HepG2 (cell line): ENCODE results near the gene PXMP2. TPM values are rescaled to one million over a fixed set of nuclear protein-coding genes. Genes with fewer than 3 reads are reported as not detected.

Experiments used
- ATAC-seq: fragments of 200-7000 bp; cut with Tn5 transposase; 3 replicates; pipeline ENCODE4 v1.9.1; 2020; ENCODE audit warnings: mild to moderate bottlenecking, moderate library complexity
- BruUV-seq: library from RNA; stranded (reverse); fragments of 400-500 nt; replicated peaks from 2 replicates; lab custom pipeline; 2021; lab: Mats Ljungman, UMichigan
- CTCF ChIA-PET: fragments of 300-600 bp; formaldehyde crosslinking; extraction: SDS; loops from one replicate; lab custom pipeline; 2021; ENCODE audit warnings: low total read pairs, inconsistent platforms, low intra/inter-chr PET ratio; lab: Yijun Ruan, JAX
- POLR2A ChIA-PET: fragments of 350-600 bp; sonication (Branson Sonifier 250); formaldehyde crosslinking; loops from one replicate; lab custom pipeline; 2020; ENCODE audit warnings: antibody characterized with exemption, inconsistent platforms; lab: Yijun Ruan, JAX
- DNase-seq: peaks from one replicate; pipeline ENCODE4 v3.0.0-alpha.2; 2015; ENCODE audit warnings: low spot score
- FAIRE-seq: peaks from 3 replicates; lab custom pipeline; 2011; peaks lifted over from hg19 to GRCh38; lab: Jason Lieb, UNC
- H2AFZ ChIP-seq: one replicate; pipeline ENCODE4 v1.6.1; 2011; ENCODE audit warnings: low read length, inconsistent platforms
- H3K27ac ChIP-seq: fragments of 300-600 bp; 3 replicates; pipeline ENCODE4 v1.8.0; 2011; ENCODE audit warnings: mixed run types, mild to moderate bottlenecking, mixed read lengths, low read length, inconsistent platforms; ENCODE audit not compliant: insufficient read depth; ENCODE audit errors: extremely low read length
- H3K27me3 ChIP-seq, 2 experiments: fragments of 200-600 bp in 1 of 2; 2 replicates in 1 of 2; 3 replicates in 1 of 2; pipeline versions ENCODE4 v1.6.0 to v1.8.0; 2011; ENCODE audit warnings: low read length in 2 of 2, mild to moderate bottlenecking in 2 of 2, moderate library complexity in 2 of 2, inconsistent platforms in 1 of 2; ENCODE audit not compliant: insufficient read depth in 2 of 2, control insufficient read depth in 1 of 2
- H3K36me3 ChIP-seq, 2 experiments: fragments of 200-600 bp in 1 of 2; replicated peaks in 1 of 2; 2 replicates in 1 of 2; 3 replicates in 1 of 2; pipeline versions ENCODE4 v1.5.1 to v1.8.0; 2011; ENCODE audit warnings: low read length in 2 of 2, inconsistent platforms in 1 of 2; ENCODE audit not compliant: insufficient read depth in 2 of 2, control insufficient read depth in 1 of 2
- H3K4me1 ChIP-seq: 2 replicates; pipeline ENCODE4 v1.5.1; 2012; ENCODE audit warnings: low read length, inconsistent platforms; ENCODE audit not compliant: insufficient read depth
- H3K4me2 ChIP-seq: 2 replicates; pipeline ENCODE4 v1.6.0; 2011; ENCODE audit warnings: low read depth, low read length, inconsistent platforms
- H3K4me3 ChIP-seq, 3 experiments: fragments of 200-600 bp in 1 of 3; sonication (generic), shearing (Covaris generic) in 1 of 3; replicated peaks in 1 of 3; 2 replicates each; pipeline ENCODE4 v1.5.1; 2011 to 2016; ENCODE audit warnings: low read length in 3 of 3, inconsistent platforms in 2 of 3, low read depth in 2 of 3, mild to moderate bottlenecking in 2 of 3, control low read depth in 1 of 3, mixed read lengths in 1 of 3; ENCODE audit not compliant: insufficient read depth in 1 of 3
- H3K79me2 ChIP-seq: one replicate; pipeline ENCODE4 v1.6.1; 2011; ENCODE audit warnings: low read length, inconsistent platforms; ENCODE audit not compliant: insufficient read depth
- H3K9ac ChIP-seq: 2 replicates; pipeline ENCODE4 v1.6.0; 2011; ENCODE audit warnings: mild to moderate bottlenecking, low read depth, low read length, inconsistent platforms; ENCODE audit not compliant: insufficient read depth
- H3K9me3 ChIP-seq: 2 replicates; pipeline ENCODE4 v1.5.1; 2012; ENCODE audit warnings: mild to moderate bottlenecking, low read length
- H4K20me1 ChIP-seq: 2 replicates; pipeline ENCODE4 v1.6.0; 2011; ENCODE audit warnings: inconsistent platforms, mild to moderate bottlenecking, low read length, moderate library complexity; ENCODE audit not compliant: insufficient read depth
- TBX3 ChIP-seq: fragments of 450-650 bp; IDR thresholded peaks from 2 replicates; pipeline ENCODE4 v1.6.1; 2017; ENCODE audit warnings: antibody characterized with exemption, mild to moderate bottlenecking, inconsistent platforms, borderline replicate concordance
- THYN1 ChIP-seq: sonication (generic); formaldehyde crosslinking; IDR thresholded peaks from 2 replicates; pipeline ENCODE4 v1.8.1; 2023; ENCODE audit warnings: low read depth, mild to moderate bottlenecking, moderate library complexity, missing genetic modification reagents, borderline replicate concordance
- YEATS2 ChIP-seq: sonication (generic); formaldehyde crosslinking; IDR thresholded peaks from 2 replicates; pipeline ENCODE4 v1.4.0; 2020; ENCODE audit warnings: missing genetic modification reagents, borderline replicate concordance
- ZNF558 ChIP-seq: sonication (generic); formaldehyde crosslinking; IDR thresholded peaks from 2 replicates; pipeline ENCODE4 v1.9.0; 2022; ENCODE audit warnings: mild to moderate bottlenecking, missing genetic modification reagents, borderline replicate concordance
- WGBS: methylation state at CpG from one replicate; pipeline ENCODE4 v1.1.6; 2017; ENCODE audit warnings: low lambda C conversion rate; 5-methylcytosine and 5-hydroxymethylcytosine counted together
- in situ Hi-C: cut with HindIII; loops from 2 replicates; pipeline ENCODE4 v1.10.0; 2017; ENCODE audit warnings: low pct_unique_long_range_greater_than_20kb; ENCODE audit not compliant: extremely low pct_ligation_motif_present
- intact Hi-C: fragments of 100-400 bp; cut with micrococcal nuclease; formaldehyde crosslinking; loops from one replicate; pipeline ENCODE4 v1.10.0; 2022; ENCODE audit not compliant: unreplicated experiment
- polyA plus RNA-seq, 8 experiments: library from polyadenylated mRNA; depleted of rRNA in 3 of 8; stranded (reverse) in 7 of 8; unstranded in 1 of 8; fragments of >200 nt; fragmentation: Illumina TruSeq in 4 of 8; extraction: Trizol in 4 of 8; gene quantifications; 2 replicates each; pipeline versions ENCODE4 v1.2.1 to v1.2.3, GENCODE V29; 2011 to 2016; ENCODE audit warnings: low read depth in 4 of 8, missing spikeins in 1 of 8, mixed read lengths in 1 of 8; ENCODE audit not compliant: insufficient read depth in 1 of 8
- total RNA-seq, 5 experiments: library from RNA; depleted of rRNA; stranded (reverse); fragments of >200 nt; fragmentation: Illumina TruSeq; extraction: Trizol; gene quantifications; 2 replicates each; pipeline ENCODE4 v1.2.3, GENCODE V29; 2016; ENCODE audit warnings: low read depth in 1 of 5
- TF ChIP-seq, protein P1 (sequence below): sonication (generic); formaldehyde crosslinking; IDR thresholded peaks from 2 replicates; pipeline ENCODE4 v1.4.0; 2020; ENCODE audit warnings: mild to moderate bottlenecking, missing genetic modification reagents, borderline replicate concordance

PXMP2 gene
- total and polyA plus RNA-seq, 2 of the 13 experiments (the other 11 are each of a cell fraction or from before 2014, with no cell fraction given) = 25.5 to 42.9 TPM

DNA sequence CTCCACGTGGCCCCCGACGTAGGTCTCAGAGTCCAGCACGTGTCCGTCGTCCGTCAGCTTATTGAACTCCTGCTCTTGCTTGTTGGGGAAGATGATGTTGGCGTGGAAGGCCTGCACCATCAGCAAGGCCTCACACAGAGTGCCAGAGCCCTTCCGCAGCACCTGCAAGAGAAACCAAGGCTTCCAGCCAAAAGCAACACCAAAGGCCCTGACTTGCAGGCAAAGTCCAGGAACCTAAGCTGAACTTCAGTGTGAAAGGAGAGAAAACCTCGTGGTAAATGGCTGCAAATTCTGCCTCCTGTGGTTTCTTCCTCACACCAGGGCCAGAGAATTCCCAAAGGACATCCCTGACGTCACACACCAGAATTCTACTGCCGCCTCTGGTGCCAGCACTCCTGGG is 14.7 kb upstream of the PXMP2 start:
- ATAC-seq (no peak), DNase-seq (no peak), FAIRE-seq (no peak)
- TF ChIP-seq YEATS2 (CRISPR knock-in tag) (no peak), ZNF558 (CRISPR knock-in tag) (no peak), THYN1 (CRISPR knock-in tag) (no peak), TBX3 (no peak)
- TF ChIP-seq, protein P1, sequence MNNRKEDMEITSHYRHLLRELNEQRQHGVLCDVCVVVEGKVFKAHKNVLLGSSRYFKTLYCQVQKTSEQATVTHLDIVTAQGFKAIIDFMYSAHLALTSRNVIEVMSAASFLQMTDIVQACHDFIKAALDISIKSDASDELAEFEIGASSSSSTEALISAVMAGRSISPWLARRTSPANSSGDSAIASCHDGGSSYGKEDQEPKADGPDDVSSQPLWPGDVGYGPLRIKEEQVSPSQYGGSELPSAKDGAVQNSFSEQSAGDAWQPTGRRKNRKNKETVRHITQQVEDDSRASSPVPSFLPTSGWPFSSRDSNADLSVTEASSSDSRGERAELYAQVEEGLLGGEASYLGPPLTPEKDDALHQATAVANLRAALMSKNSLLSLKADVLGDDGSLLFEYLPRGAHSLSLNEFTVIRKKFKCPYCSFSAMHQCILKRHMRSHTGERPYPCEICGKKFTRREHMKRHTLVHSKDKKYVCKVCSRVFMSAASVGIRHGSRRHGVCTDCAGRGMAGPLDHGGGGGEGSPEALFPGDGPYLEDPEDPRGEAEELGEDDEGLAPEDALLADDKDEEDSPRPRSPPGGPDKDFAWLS (CRISPR knock-in tag) = no peak
- Histone ChIP-seq H3K36me3 (peaks cover 33 to 76% of the 10 kb centered on the region in 2 experiments), H3K4me2 (no peak overlapping the region), H3K4me1 (no peaks in the 10 kb centered on the region), H3K79me2 (no peaks in the 10 kb centered on the region), H4K20me1 (no peaks in the 10 kb centered on the region), H3K27ac (no peak overlapping the region), H3K27me3 (no peaks in the 10 kb centered on the region), H3K9ac (no peak overlapping the region), H3K9me3 (no peaks in the 10 kb centered on the region), H3K4me3 (no peak overlapping the region), H2AFZ (no peak overlapping the region)
- no TSS peak for BruUV-seq
- in situ Hi-C loops (no loop called here), intact Hi-C loops (no loop called here)
- CTCF ChIA-PET = no interaction called here
- 100% methylated on average over 2 of the region's 12 CpGs for WGBS
- POLR2A ChIA-PET = no interaction called here
